ENCODE data around the gene CFAP141. TPM values are rescaled to one million over a fixed set of nuclear protein-coding genes. Genes with fewer than 3 reads are reported as not detected.

The CFAP141 gene
- total and polyA plus RNA-seq, 2 of the 4 experiments (the other 2 are of a cell fraction): not detected

- CTCF ChIA-PET: no interaction called here
- no peak overlapping the region for H3K27ac ChIP-seq (ENCODE audit: insufficient read depth, low read length)
- WGBS, 2 experiments (ENCODE audit: extremely low coverage in 2 of 2, insufficient read length in 1 of 2): 100% methylated on average over 2 of the region's 3 CpGs; no CpG with 5 or more reads in 1 of the 2 experiments
- H3K4ac ChIP-seq (ENCODE audit: low read depth, low read length): no peak overlapping the region
- no peak overlapping the region for H3K23ac ChIP-seq (ENCODE audit: low read depth, low read length)
- DNase-seq: no peak
- no peak overlapping the region for H4K8ac ChIP-seq (ENCODE audit: low read depth in 2 of 2, low read length in 2 of 2)
- no peak overlapping the region for H2BK15ac ChIP-seq (ENCODE audit: low read depth, low read length)
- H3K4me2 ChIP-seq (ENCODE audit: low read depth, low read length): no peak overlapping the region
- H3K56ac ChIP-seq (ENCODE audit: extremely low read depth, insufficient read depth, low read length): no peak overlapping the region
- no peak overlapping the region for H3K14ac ChIP-seq (replicated peaks; ENCODE audit: low read depth, low read length)
- no peak overlapping the region for H2BK5ac ChIP-seq (ENCODE audit: low read depth, low read length, poor library complexity, severe bottlenecking)
- no peaks in the 10 kb centered on the region for H3K4me1 ChIP-seq (ENCODE audit: control insufficient read depth, insufficient read depth, low read length)
- in situ Hi-C loops (cut with MboI; ENCODE audit: low sequenced_read_pairs): no loop called here
- peaks cover 53% of the 10 kb centered on the region for H3K36me3 ChIP-seq (ENCODE audit: control insufficient read depth, insufficient read depth, low read length)
- intact Hi-C loops (cut with micrococcal nuclease): no loop called here
- no peaks in the 10 kb centered on the region; the same call in 1 of the 2 replicates for H3K9me1 ChIP-seq (ENCODE audit: insufficient read depth, low read length)
- BruUV-seq (replicated peaks): no TSS peak
- POLR2A ChIA-PET (ENCODE audit: unreplicated experiment): no interaction called here
- TF ChIP-seq, protein P1, sequence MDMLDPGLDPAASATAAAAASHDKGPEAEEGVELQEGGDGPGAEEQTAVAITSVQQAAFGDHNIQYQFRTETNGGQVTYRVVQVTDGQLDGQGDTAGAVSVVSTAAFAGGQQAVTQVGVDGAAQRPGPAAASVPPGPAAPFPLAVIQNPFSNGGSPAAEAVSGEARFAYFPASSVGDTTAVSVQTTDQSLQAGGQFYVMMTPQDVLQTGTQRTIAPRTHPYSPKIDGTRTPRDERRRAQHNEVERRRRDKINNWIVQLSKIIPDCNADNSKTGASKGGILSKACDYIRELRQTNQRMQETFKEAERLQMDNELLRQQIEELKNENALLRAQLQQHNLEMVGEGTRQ (IDR thresholded peaks at IDR 0.05; ENCODE audit: low read depth, low read length): no peak
- no peak for TF ChIP-seq NFE2L2 (IDR thresholded peaks at IDR 0.05; ENCODE audit: low read depth, low read length)
- TF ChIP-seq SMC3 (IDR thresholded peaks at IDR 0.05; ENCODE audit: low read depth, low read length): no peak
- TF ChIP-seq FOS (IDR thresholded peaks at IDR 0.05; ENCODE audit: low read depth, low read length): no peak
- TF ChIP-seq BHLHE40 (IDR thresholded peaks at IDR 0.05; ENCODE audit: low read depth, low read length): no peak
- TF ChIP-seq, protein P2, sequence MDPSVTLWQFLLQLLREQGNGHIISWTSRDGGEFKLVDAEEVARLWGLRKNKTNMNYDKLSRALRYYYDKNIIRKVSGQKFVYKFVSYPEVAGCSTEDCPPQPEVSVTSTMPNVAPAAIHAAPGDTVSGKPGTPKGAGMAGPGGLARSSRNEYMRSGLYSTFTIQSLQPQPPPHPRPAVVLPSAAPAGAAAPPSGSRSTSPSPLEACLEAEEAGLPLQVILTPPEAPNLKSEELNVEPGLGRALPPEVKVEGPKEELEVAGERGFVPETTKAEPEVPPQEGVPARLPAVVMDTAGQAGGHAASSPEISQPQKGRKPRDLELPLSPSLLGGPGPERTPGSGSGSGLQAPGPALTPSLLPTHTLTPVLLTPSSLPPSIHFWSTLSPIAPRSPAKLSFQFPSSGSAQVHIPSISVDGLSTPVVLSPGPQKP (IDR thresholded peaks at IDR 0.05; ENCODE audit: borderline replicate concordance, low read depth, low read length): no peak
- TF ChIP-seq RCOR1 (IDR thresholded peaks at IDR 0.05; ENCODE audit: insufficient replicate concordance, low read length): no peak
- H4K20me1 ChIP-seq (ENCODE audit: insufficient read depth, low read length): peaks cover 29% of the 10 kb centered on the region; the same call in 1 of the 2 replicates
- no peak overlapping the region for H3K18ac ChIP-seq (ENCODE audit: low read depth, low read length)
- H3K27me3 ChIP-seq (ENCODE audit: control insufficient read depth, insufficient read depth, low read length): no peaks in the 10 kb centered on the region
- no peak overlapping the region for H2AFZ ChIP-seq (replicated peaks; ENCODE audit: low read length, poor library complexity)
- no peak overlapping the region for H3K4me3 ChIP-seq (ENCODE audit: insufficient read depth, low read depth, low read length)
- H3K9me3 ChIP-seq (ENCODE audit: control insufficient read depth, insufficient read depth, low read length): no peaks in the 10 kb centered on the region
- H3K79me1 ChIP-seq (ENCODE audit: low read depth in 1 of 2, low read length in 2 of 2): peaks cover 13 to 47% of the 10 kb centered on the region in 2 experiments; a peak in 3 of 4 replicates
- no peak overlapping the region for H3K9ac ChIP-seq (ENCODE audit: low read depth, low read length)
- H2AK5ac ChIP-seq (ENCODE audit: low read depth, low read length): no peak overlapping the region
- H2BK20ac ChIP-seq (ENCODE audit: low read depth, low read length): no peak overlapping the region
- no peak overlapping the region for H4K5ac ChIP-seq (ENCODE audit: low read depth, low read length)
- no peak overlapping the region for H2BK120ac ChIP-seq (ENCODE audit: low read depth, low read length)
- no peak for ATAC-seq (ENCODE audit: low read depth)
- H2AK9ac ChIP-seq (replicated peaks; ENCODE audit: low read depth, low read length, poor library complexity): no peak overlapping the region
- no peak overlapping the region for H4K91ac ChIP-seq (ENCODE audit: insufficient read depth, low read depth, low read length)
- dilution Hi-C loops (cut with HindIII; ENCODE audit: low sequenced_read_pairs, unreplicated experiment): no loop called here
These were observed 35.7 kb upstream of the CFAP141 start for GRCh38 chr1:154241703-154242351.
